Measurements from ENCODE around the gene COA1.
"Not testable (repeated sequence)": the region's sequence is repeated elsewhere in the genome, so short reads cannot be mapped to it uniquely, and the experiment has no call there.

The COA1 gene

GRCh38 chr7:43729924-43730248, 563 bp upstream of the COA1 start:
- no peak for DNase-seq (ENCODE audit: low read depth in 1 of 2, low spot score in 1 of 2)

GRCh38 chr7:43727494-43727893, 1.8 kb downstream of the COA1 start:
- DNase-seq (ENCODE audit: low read depth in 1 of 2, low spot score in 1 of 2) = no peak

- DNase-seq (ENCODE audit: low read depth in 1 of 2, low spot score in 1 of 2) = no peak
Observed at GRCh38 chr7:43727003-43727402, 2.3 kb downstream of the COA1 start.

- DNase-seq (ENCODE audit: low read depth in 1 of 2, low spot score in 1 of 2) = no peak
Observed at GRCh38 chr7:43726466-43726865, 2.9 kb downstream of the COA1 start.

GRCh38 chr7:43725251-43725650, 4.1 kb downstream of the COA1 start:
- no peak for DNase-seq (ENCODE audit: low read depth in 1 of 2, low spot score in 1 of 2)

- DNase-seq (ENCODE audit: low read depth in 1 of 2, low spot score in 1 of 2) = no peak
Observed at GRCh38 chr7:43723007-43723341, 6.3 kb downstream of the COA1 start.

- DNase-seq (ENCODE audit: low read depth in 1 of 2, low spot score in 1 of 2) = no peak
Observed at GRCh38 chr7:43721193-43721806, 8.0 kb downstream of the COA1 start.

GRCh38 chr7:43716598-43716997, 12.7 kb downstream of the COA1 start:
- no peak for DNase-seq (ENCODE audit: low read depth in 1 of 2, low spot score in 1 of 2)

GRCh38 chr7:43715966-43716365, 13.4 kb downstream of the COA1 start:
- not testable (repeated sequence) for DNase-seq (ENCODE audit: low read depth in 1 of 2, low spot score in 1 of 2)

GRCh38 chr7:43711503-43711902, 17.8 kb downstream of the COA1 start:
- no peak for DNase-seq (ENCODE audit: low read depth in 1 of 2, low spot score in 1 of 2)

GRCh38 chr7:43708055-43708454, 21.3 kb downstream of the COA1 start:
- DNase-seq (ENCODE audit: low read depth in 1 of 2, low spot score in 1 of 2) = not testable (repeated sequence)

- no peak for DNase-seq (ENCODE audit: low read depth in 1 of 2, low spot score in 1 of 2)
Observed at GRCh38 chr7:43703573-43703972, 25.8 kb downstream of the COA1 start.

GRCh38 chr7:43702974-43703373, 26.3 kb downstream of the COA1 start:
- no peak for DNase-seq (ENCODE audit: low read depth in 1 of 2, low spot score in 1 of 2)

GRCh38 chr7:43701929-43702328, 27.4 kb downstream of the COA1 start:
- DNase-seq (ENCODE audit: low read depth in 1 of 2, low spot score in 1 of 2) = no peak

GRCh38 chr7:43701500-43701854, 27.8 kb downstream of the COA1 start:
- no peak for DNase-seq (ENCODE audit: low read depth in 1 of 2, low spot score in 1 of 2)

- no peak for DNase-seq (ENCODE audit: low read depth in 1 of 2, low spot score in 1 of 2)
Observed at GRCh38 chr7:43700646-43701499, 28.4 kb downstream of the COA1 start.

- DNase-seq (ENCODE audit: low read depth in 1 of 2, low spot score in 1 of 2) = no peak
Observed at GRCh38 chr7:43700059-43700501, 29.2 kb downstream of the COA1 start.

- no peak for DNase-seq (ENCODE audit: low read depth in 1 of 2, low spot score in 1 of 2)
Observed at GRCh38 chr7:43698460-43699255, 30.7 kb downstream of the COA1 start.

GRCh38 chr7:43697690-43698089, 31.6 kb downstream of the COA1 start:
- no peak for DNase-seq (ENCODE audit: low read depth in 1 of 2, low spot score in 1 of 2)

- no peak for DNase-seq (ENCODE audit: low read depth in 1 of 2, low spot score in 1 of 2)
Observed at GRCh38 chr7:43695365-43695764, 34.0 kb downstream of the COA1 start.

GRCh38 chr7:43694399-43694748, 34.9 kb downstream of the COA1 start:
- DNase-seq (ENCODE audit: low read depth in 1 of 2, low spot score in 1 of 2) = no peak

- DNase-seq (ENCODE audit: low read depth in 1 of 2, low spot score in 1 of 2) = no peak
Observed at GRCh38 chr7:43693687-43694398, 35.5 kb downstream of the COA1 start.
